DND-41 (cell line): Measurements from ENCODE around the gene CLCA1.
A peak's percentile ranks its signal among the peaks of the same experiment; 100 is the strongest.

Source experiments
- ATAC-seq: fragments of 200-7000 bp; cut with Tn5 transposase; 3 replicates; pipeline ENCODE4 v1.9.1; 2021; ENCODE audit warnings: low read depth; ENCODE audit not compliant: insufficient read depth
- DNase-seq: peaks from one replicate; pipeline ENCODE4 v3.0.0-alpha.2; 2020
- H2AFZ ChIP-seq: 2 replicates; pipeline ENCODE4 v1.6.0; 2012; ENCODE audit warnings: low read depth, low read length
- H3K27ac ChIP-seq: 2 replicates; pipeline ENCODE4 v1.5.1; 2012; ENCODE audit warnings: low read length, inconsistent platforms
- H3K27me3 ChIP-seq: fragments of 200-600 bp; sonication (generic); 2 replicates; pipeline ENCODE4 v1.6.0; 2012; ENCODE audit warnings: low read length, mild to moderate bottlenecking, inconsistent platforms; ENCODE audit not compliant: insufficient read depth, poor library complexity
- H3K36me3 ChIP-seq: 2 replicates; pipeline ENCODE4 v1.5.1; 2012; ENCODE audit warnings: low read length, inconsistent platforms; ENCODE audit not compliant: insufficient read depth
- H3K4me1 ChIP-seq: 2 replicates; pipeline ENCODE4 v1.5.1; 2012; ENCODE audit warnings: mild to moderate bottlenecking, low read length; ENCODE audit not compliant: insufficient read depth
- H3K4me2 ChIP-seq: 2 replicates; pipeline ENCODE4 v1.6.0; 2012; ENCODE audit warnings: mild to moderate bottlenecking, moderate library complexity, low read length, inconsistent platforms; ENCODE audit not compliant: insufficient read depth
- H3K4me3 ChIP-seq, 2 experiments: fragments of 200-600 bp in 1 of 2; shearing (Covaris generic) in 1 of 2; 2 replicates each; pipeline ENCODE4 v1.5.1; 2012 to 2016; ENCODE audit warnings: inconsistent platforms in 2 of 2, low read length in 2 of 2, mild to moderate bottlenecking in 2 of 2, low read depth in 1 of 2, moderate library complexity in 1 of 2
- H3K79me2 ChIP-seq: 2 replicates; pipeline ENCODE4 v1.6.0; 2012; ENCODE audit warnings: low read length, inconsistent platforms; ENCODE audit not compliant: insufficient read depth
- H3K9ac ChIP-seq: 2 replicates; pipeline ENCODE4 v1.6.0; 2012; ENCODE audit warnings: low read depth, mild to moderate bottlenecking, inconsistent platforms, low read length, moderate library complexity
- H3K9me3 ChIP-seq: 2 replicates; pipeline ENCODE4 v1.5.1; 2012; ENCODE audit warnings: low read length, moderate library complexity, mild to moderate bottlenecking, inconsistent platforms; ENCODE audit not compliant: insufficient read depth, severe bottlenecking
- H4K20me1 ChIP-seq: 2 replicates; pipeline ENCODE4 v1.6.0; 2012; ENCODE audit warnings: low read length; ENCODE audit not compliant: insufficient read depth
- EZH2 ChIP-seq: IDR thresholded peaks from 3 replicates; pipeline ENCODE4 v1.6.1; 2012; ENCODE audit warnings: borderline replicate concordance, low read depth, mild to moderate bottlenecking, moderate library complexity, low read length, inconsistent platforms; ENCODE audit not compliant: severe bottlenecking
- TF ChIP-seq, protein P1 (sequence below): IDR thresholded peaks from 2 replicates; pipeline ENCODE4 v1.5.1; 2012; ENCODE audit warnings: borderline replicate concordance, low read length, moderate library complexity, mild to moderate bottlenecking; ENCODE audit not compliant: poor library complexity, severe bottlenecking; ENCODE audit errors: extremely low read depth

The CLCA1 gene

DNA sequence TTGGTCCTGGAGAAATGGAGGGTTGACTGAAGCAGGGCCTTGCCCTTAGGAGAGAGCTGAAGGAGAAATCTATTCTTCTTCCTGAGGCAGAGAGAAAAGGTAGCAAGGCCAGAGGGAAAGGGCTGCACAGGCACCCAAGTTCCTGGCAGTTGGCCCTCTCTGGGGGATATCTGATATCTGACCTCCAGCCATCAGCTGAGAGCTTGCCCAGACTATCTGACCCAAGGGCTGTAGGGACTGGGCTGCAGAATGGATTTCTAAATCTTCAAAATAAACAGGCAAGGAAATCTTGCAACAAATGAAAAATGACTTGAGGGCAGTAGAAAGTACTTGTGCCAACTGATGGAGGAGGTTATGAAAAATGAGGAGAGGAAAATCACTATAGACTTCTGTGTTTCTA, 45.3 kb upstream of the CLCA1 start:
- no peak for ATAC-seq
- Histone ChIP-seq H3K4me2 (no peak overlapping the region), H3K36me3 (no peaks in the 10 kb centered on the region), H3K79me2 (no peaks in the 10 kb centered on the region), H2AFZ (no peak overlapping the region), H3K9ac (no peak overlapping the region), H3K27me3 (peaks cover 3% of the 10 kb centered on the region), H4K20me1 (no peaks in the 10 kb centered on the region), H3K27ac (no peak overlapping the region), H3K4me1 (no peaks in the 10 kb centered on the region), H3K4me3 (no peak overlapping the region), H3K9me3 (no peaks in the 10 kb centered on the region)
- TF ChIP-seq EZH2: no peak
- TF ChIP-seq, protein P1, sequence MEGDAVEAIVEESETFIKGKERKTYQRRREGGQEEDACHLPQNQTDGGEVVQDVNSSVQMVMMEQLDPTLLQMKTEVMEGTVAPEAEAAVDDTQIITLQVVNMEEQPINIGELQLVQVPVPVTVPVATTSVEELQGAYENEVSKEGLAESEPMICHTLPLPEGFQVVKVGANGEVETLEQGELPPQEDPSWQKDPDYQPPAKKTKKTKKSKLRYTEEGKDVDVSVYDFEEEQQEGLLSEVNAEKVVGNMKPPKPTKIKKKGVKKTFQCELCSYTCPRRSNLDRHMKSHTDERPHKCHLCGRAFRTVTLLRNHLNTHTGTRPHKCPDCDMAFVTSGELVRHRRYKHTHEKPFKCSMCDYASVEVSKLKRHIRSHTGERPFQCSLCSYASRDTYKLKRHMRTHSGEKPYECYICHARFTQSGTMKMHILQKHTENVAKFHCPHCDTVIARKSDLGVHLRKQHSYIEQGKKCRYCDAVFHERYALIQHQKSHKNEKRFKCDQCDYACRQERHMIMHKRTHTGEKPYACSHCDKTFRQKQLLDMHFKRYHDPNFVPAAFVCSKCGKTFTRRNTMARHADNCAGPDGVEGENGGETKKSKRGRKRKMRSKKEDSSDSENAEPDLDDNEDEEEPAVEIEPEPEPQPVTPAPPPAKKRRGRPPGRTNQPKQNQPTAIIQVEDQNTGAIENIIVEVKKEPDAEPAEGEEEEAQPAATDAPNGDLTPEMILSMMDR: no peak
- no peak for DNase-seq

DNA sequence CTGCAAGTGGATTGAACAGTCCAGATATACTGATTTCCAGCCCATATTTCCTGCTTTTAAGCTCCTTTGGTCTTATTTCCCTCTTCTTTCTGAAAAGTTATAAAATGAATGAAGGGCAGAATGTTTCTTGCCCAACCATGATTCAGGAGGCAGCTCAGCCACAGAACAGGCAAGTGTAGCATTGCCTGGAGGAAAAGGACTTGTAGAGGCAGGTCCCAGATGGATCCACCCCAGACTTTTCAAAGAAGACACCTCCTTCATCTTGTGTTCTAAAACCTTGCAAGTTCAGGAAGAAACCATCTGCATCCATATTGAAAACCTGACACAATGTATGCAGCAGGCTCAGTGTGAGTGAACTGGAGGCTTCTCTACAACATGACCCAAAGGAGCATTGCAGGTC, 44.9 kb upstream of the CLCA1 start, which contains the start of gene CLCA2:
TSS of gene CLCA2 (plus strand) at position 299 of the 400 bp plus-strand sequence. CDS start at position 376, 77 bp downstream.
- H3K4me1 ChIP-seq: peaks cover 2% of the 10 kb centered on the region
- ATAC-seq: no peak
- H3K9ac ChIP-seq: no peak within 1 kb of the TSS
- no peaks in the 10 kb centered on the region for H3K36me3 ChIP-seq
- H2AFZ ChIP-seq: no peak within 1 kb of the TSS
- H3K27me3 ChIP-seq: peaks cover 3% of the 10 kb centered on the region
- no peak for DNase-seq
- no peaks in the 10 kb centered on the region for H3K9me3 ChIP-seq
- H3K4me2 ChIP-seq: no peak within 1 kb of the TSS
- TF ChIP-seq EZH2: no peak
- TF ChIP-seq, protein P1: no peak
- H3K27ac ChIP-seq: no peak within 1 kb of the TSS
- H3K79me2 ChIP-seq: no peaks in the 10 kb centered on the region
- H3K4me3 ChIP-seq: no peak within 1 kb of the TSS
- no peaks in the 10 kb centered on the region for H4K20me1 ChIP-seq

DNA sequence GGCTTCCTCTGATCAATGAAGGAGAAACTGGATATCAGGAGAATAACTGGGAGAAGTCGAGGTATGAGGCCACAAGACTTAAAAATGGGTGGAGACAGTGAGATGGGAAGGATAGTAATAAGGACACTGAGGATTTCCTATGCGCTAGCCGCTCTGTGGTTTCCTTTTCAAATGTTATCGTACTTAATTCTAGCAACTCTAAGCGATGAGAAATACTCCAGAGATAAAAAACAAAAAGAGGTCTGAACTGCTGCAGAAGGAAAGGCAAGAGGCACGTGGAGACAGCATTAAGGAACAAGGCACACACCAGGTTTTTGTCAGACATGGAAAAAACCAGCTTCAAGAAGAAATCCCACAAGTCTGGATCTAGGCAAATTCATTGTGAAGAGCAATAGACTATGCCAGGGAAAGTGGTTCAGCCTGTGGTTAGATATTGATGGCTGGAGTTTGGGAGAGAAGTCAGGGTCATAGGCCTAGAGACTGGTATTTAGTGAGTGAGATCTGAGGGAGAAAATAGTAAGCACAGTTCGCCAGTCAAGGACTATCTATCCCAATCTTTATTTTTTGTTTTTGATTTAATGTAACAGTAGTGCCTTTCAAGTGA, 39.5 kb upstream of the CLCA1 start:
- Histone ChIP-seq H3K27ac (0 out of 2 replicates have a peak overlapping the region, but pooled peaks have one; percentile 31), H3K9ac (no peak overlapping the region), H3K4me1 (peaks cover 21% of the 10 kb centered on the region), H3K79me2 (no peaks in the 10 kb centered on the region), H3K4me2 (peak overlapping the region; percentile 42; the same call in 1 of the 2 replicates), H3K9me3 (no peaks in the 10 kb centered on the region), H4K20me1 (no peaks in the 10 kb centered on the region), H3K36me3 (no peaks in the 10 kb centered on the region), H3K27me3 (no peaks in the 10 kb centered on the region), H3K4me3 (no peak overlapping the region), H2AFZ (no peak overlapping the region)
- ATAC-seq: peak; percentile 39; the same call in 2 of the 3 replicates
- no peak for DNase-seq
- TF ChIP-seq, protein P1: no peak
- no peak for TF ChIP-seq EZH2
